Hematopoietic multipotent progenitor cell treated with erythropoietin and hydrocortisone succinate and interleukin-3 and kit ligand, for 8 days (in vitro differentiated cells): ENCODE results near the gene ADAM10.
"Not testable (repeated sequence)": the region's sequence is repeated elsewhere in the genome, so short reads cannot be mapped to it uniquely, and the experiment has no call there.

Source experiments
- DNase-seq: peaks from one replicate; pipeline ENCODE4 v3.0.0-alpha.2; 2015

ADAM10 gene

GRCh38 chr15:58749532-58750337, at the start of gene ADAM10:
Gene ADAM10, minus strand, starts transcription at chr15:58749707. Its CDS starts 173 bp downstream, at chr15:58749534.
- DNase-seq: peak; percentile 98

- no peak for DNase-seq
Measured at GRCh38 chr15:58797505-58797904, 48.0 kb upstream of the ADAM10 start.

- DNase-seq: no peak
Measured at GRCh38 chr15:58795825-58796224, 46.3 kb upstream of the ADAM10 start.

GRCh38 chr15:58793862-58794261, 44.4 kb upstream of the ADAM10 start:
- no peak for DNase-seq

GRCh38 chr15:58788056-58788710, 38.7 kb upstream of the ADAM10 start:
- no peak for DNase-seq

GRCh38 chr15:58785355-58785754, 35.8 kb upstream of the ADAM10 start:
- DNase-seq: no peak

GRCh38 chr15:58779554-58779953, 30.0 kb upstream of the ADAM10 start:
- DNase-seq: no peak

- no peak for DNase-seq
Measured at GRCh38 chr15:58777107-58777506, 27.6 kb upstream of the ADAM10 start.

GRCh38 chr15:58775402-58775801, 25.9 kb upstream of the ADAM10 start:
- DNase-seq: no peak

- no peak for DNase-seq
Measured at GRCh38 chr15:58773024-58773423, 23.5 kb upstream of the ADAM10 start.

- DNase-seq: no peak
Measured at GRCh38 chr15:58771621-58772250, 22.2 kb upstream of the ADAM10 start.

- DNase-seq: peak; percentile 98
Measured at GRCh38 chr15:58770857-58771620, 21.5 kb upstream of the ADAM10 start, which contains the start of gene MINDY2. Gene MINDY2, plus strand, starts transcription at chr15:58771302. Its CDS starts 94 bp downstream, at chr15:58771396.

- DNase-seq: no peak
Measured at GRCh38 chr15:58770519-58770856, 21.0 kb upstream of the ADAM10 start.

GRCh38 chr15:58768601-58769004, 19.1 kb upstream of the ADAM10 start:
- DNase-seq: not testable (repeated sequence)

GRCh38 chr15:58766290-58766689, 16.8 kb upstream of the ADAM10 start:
- no peak for DNase-seq

GRCh38 chr15:58764468-58764867, 15.0 kb upstream of the ADAM10 start:
- no peak for DNase-seq

- DNase-seq: no peak
Measured at GRCh38 chr15:58762731-58763130, 13.2 kb upstream of the ADAM10 start.

GRCh38 chr15:58762285-58762684, 12.8 kb upstream of the ADAM10 start:
- no peak for DNase-seq

GRCh38 chr15:58761010-58761388, 11.5 kb upstream of the ADAM10 start:
- no peak for DNase-seq

- no peak for DNase-seq
Measured at GRCh38 chr15:58760385-58761009, 11.0 kb upstream of the ADAM10 start.

GRCh38 chr15:58758141-58758540, 8.6 kb upstream of the ADAM10 start:
- no peak for DNase-seq

- no peak for DNase-seq
Measured at GRCh38 chr15:58755956-58756355, 6.4 kb upstream of the ADAM10 start.

- DNase-seq: no peak
Measured at GRCh38 chr15:58755350-58755749, 5.8 kb upstream of the ADAM10 start.
